SK-N-SH (cell line): ENCODE data around the gene CDK4.

Source experiments
- CTCF ChIP-seq: fragments of 200-600 bp; sonication (generic); IDR thresholded peaks from 2 replicates; pipeline ENCODE4 v1.6.1; 2017; ENCODE audit warnings: antibody characterized with exemption, mild to moderate bottlenecking, moderate library complexity
- POLR2AphosphoS5 ChIP-seq: IDR thresholded peaks from 2 replicates; pipeline ENCODE4 v1.6.1; 2012; ENCODE audit warnings: low read depth, low read length
- TAF1 ChIP-seq: IDR thresholded peaks from 2 replicates; pipeline ENCODE4 v1.6.1; 2012; ENCODE audit warnings: low read depth, mild to moderate bottlenecking, low read length, moderate library complexity, borderline replicate concordance
- USF1 ChIP-seq: IDR thresholded peaks from 2 replicates; pipeline ENCODE4 v1.4.0; 2012; ENCODE audit warnings: low read depth, borderline replicate concordance

GRCh38 chr12:57725851-57726150 lies 26.3 kb downstream of the CDK4 start:
- TF ChIP-seq USF1 = no peak
- TF ChIP-seq CTCF = no peak
- TF ChIP-seq POLR2AphosphoS5 = no peak
- TF ChIP-seq TAF1 = no peak
